Measurements from ENCODE around the gene LRRC61. TPM values are rescaled to one million over a fixed set of nuclear protein-coding genes. Genes with fewer than 3 reads are reported as not detected.

LRRC61 gene
- total RNA-seq, 2 donors from 2014 or later: 25.8 to 34.4 TPM

DNA sequence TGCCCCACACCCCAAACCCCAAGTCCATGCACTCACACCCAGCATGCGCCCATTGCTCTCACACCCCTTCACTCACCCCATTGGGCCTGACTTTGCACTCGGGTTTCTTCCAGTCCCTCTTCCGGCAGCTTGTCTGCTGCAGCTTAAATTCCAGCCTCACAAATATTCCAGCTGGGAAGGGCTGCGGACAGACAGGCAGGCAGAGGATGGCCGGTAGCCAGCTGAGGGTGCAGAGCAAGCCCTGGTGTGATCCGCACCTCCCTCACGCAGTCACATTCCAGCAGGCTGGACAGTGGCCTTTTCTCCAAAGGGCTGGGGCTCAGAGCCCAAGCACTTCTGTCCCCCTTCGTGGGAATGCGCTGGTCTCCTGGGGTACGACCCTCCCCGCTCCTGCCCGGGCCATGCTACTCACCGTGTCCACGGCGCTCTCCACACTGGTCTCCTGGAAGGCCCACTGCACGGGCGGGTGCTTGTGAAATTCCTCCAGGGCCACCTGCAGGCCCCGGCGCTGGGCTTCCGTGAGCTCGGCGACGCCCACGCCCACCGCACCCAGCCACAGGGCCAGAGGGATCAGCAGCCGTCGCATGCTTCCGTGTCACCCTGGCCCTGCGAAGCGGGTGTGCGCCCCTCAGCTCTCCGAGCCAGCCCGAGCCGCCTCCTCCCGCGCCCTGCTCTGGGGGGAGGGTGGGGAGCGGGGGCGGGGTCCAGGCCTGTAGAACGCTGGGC lies 17.0 kb downstream of the LRRC61 start:
- H3K9me3 ChIP-seq: no peaks in the 10 kb centered on the region
- intact Hi-C loops (cut with DNase I): no loop called here
- H3K36me3 ChIP-seq: no peaks in the 10 kb centered on the region
- no peaks in the 10 kb centered on the region for H3K4me1 ChIP-seq (replicated peaks)
- no peak for DNase-seq (ENCODE audit: low spot score)
- H3K27me3 ChIP-seq (replicated peaks; ENCODE audit: insufficient read depth): peaks cover under 1% of the 10 kb centered on the region
- H3K27ac ChIP-seq: peak overlapping the region; percentile 70 to 81
- WGBS: 18% methylated on average over 38 of the region's 39 CpGs
- TF ChIP-seq POLR2A (IDR thresholded peaks at IDR 0.05) (no peak), POLR2AphosphoS5 (IDR thresholded peaks at IDR 0.05) (no peak)
- TF ChIP-seq, protein P1, sequence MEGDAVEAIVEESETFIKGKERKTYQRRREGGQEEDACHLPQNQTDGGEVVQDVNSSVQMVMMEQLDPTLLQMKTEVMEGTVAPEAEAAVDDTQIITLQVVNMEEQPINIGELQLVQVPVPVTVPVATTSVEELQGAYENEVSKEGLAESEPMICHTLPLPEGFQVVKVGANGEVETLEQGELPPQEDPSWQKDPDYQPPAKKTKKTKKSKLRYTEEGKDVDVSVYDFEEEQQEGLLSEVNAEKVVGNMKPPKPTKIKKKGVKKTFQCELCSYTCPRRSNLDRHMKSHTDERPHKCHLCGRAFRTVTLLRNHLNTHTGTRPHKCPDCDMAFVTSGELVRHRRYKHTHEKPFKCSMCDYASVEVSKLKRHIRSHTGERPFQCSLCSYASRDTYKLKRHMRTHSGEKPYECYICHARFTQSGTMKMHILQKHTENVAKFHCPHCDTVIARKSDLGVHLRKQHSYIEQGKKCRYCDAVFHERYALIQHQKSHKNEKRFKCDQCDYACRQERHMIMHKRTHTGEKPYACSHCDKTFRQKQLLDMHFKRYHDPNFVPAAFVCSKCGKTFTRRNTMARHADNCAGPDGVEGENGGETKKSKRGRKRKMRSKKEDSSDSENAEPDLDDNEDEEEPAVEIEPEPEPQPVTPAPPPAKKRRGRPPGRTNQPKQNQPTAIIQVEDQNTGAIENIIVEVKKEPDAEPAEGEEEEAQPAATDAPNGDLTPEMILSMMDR (IDR thresholded peaks at IDR 0.05): no peak
- peak overlapping the region; percentile 33 to 41 for H3K4me3 ChIP-seq

DNA sequence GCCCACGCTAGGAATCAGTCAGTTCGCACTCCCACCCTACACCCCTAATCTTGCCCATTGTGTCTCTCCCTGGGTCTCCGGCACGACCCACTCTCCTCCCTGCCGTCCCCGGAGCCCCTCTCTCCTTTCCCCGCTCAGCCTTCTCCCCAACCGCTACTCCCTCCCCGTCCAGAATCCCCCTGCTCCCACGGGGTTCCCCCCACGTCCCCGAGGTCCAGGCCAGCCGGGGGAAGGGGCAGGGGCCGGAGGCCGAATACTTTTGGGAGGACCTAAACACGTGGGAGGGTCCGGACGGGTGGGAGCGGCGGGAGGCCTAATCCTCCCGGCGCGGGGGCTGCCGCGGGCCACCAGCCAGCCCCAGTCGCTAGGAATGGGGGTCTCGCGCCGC lies 17.7 kb downstream of the LRRC61 start:
- peak overlapping the region; percentile 33 to 41 for H3K4me3 ChIP-seq
- peaks cover 2% of the 10 kb centered on the region for H3K27me3 ChIP-seq (replicated peaks; ENCODE audit: insufficient read depth)
- peak overlapping the region; percentile 70 to 81 for H3K27ac ChIP-seq
- H3K36me3 ChIP-seq: no peaks in the 10 kb centered on the region
- TF ChIP-seq POLR2A (IDR thresholded peaks at IDR 0.05) (no peak), POLR2AphosphoS5 (IDR thresholded peaks at IDR 0.05) (no peak)
- TF ChIP-seq, protein P1 (IDR thresholded peaks at IDR 0.05): no peak
- no peaks in the 10 kb centered on the region for H3K4me1 ChIP-seq (replicated peaks)
- intact Hi-C loops (cut with DNase I): no loop called here
- no peaks in the 10 kb centered on the region for H3K9me3 ChIP-seq
- DNase-seq (ENCODE audit: low spot score): no peak
- 14% methylated on average over 29 of the region's 29 CpGs for WGBS

DNA sequence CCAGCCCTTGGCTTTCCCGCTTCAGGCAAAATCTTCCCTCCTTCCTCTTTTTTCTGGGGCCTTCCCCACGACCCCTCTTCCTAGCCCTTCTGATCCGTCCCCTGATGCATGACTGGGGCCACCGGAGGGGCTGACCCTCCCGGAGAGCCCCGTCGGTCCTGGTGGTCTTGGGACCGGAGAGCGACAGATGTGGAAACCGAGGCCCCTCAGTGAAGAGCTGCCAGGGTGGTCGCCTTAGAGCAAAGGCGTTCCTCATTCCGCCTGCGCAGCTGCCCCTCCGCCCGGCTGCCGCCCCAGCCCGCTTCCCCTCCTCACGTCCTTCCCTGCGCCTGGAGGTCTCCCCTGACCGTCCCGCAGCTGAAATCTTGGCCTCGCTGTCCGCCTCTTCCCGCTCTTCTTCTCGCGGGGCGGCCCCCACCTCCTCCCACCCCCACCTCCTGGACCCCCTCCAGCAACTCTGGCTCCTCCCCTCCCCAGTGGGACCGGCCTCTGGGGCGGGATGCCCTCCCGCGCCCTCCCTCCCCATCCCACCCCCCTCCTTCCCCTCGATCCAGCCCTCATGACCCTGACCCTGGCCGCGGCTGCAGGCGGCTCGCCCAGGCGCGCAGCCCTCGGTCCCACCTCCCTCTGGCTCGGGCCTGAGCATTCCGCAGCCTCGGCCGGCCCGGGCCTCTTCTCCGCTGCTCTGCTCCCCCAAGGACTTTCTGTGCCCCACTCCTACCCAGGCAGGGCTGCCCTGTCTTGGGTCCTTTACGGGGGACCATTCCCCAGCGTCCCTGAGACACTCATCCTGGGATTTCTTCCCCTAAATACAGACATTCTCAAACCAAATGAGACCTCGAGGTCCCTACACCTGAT lies 18.3 kb downstream of the LRRC61 start, which contains the start of gene RARRES2:
Gene RARRES2 (minus strand): TSS at position 367 of the 858 bp plus-strand sequence. CDS start 1,020 bp downstream, outside the sequence.
- no peak for DNase-seq (ENCODE audit: low spot score)
- peak within 1 kb of the TSS; percentile 70 to 81 for H3K27ac ChIP-seq
- 12% methylated on average over 47 of the region's 49 CpGs for WGBS
- no peaks in the 10 kb centered on the region for H3K4me1 ChIP-seq (replicated peaks)
- peak within 1 kb of the TSS; percentile 33 to 41 for H3K4me3 ChIP-seq
- H3K36me3 ChIP-seq: no peaks in the 10 kb centered on the region
- intact Hi-C loops (cut with DNase I): no loop called here
- peaks cover 2% of the 10 kb centered on the region for H3K27me3 ChIP-seq (replicated peaks; ENCODE audit: insufficient read depth)
- TF ChIP-seq, protein P1 (IDR thresholded peaks at IDR 0.05): no peak
- TF ChIP-seq POLR2AphosphoS5 (IDR thresholded peaks at IDR 0.05): no peak
- no peaks in the 10 kb centered on the region for H3K9me3 ChIP-seq

DNA sequence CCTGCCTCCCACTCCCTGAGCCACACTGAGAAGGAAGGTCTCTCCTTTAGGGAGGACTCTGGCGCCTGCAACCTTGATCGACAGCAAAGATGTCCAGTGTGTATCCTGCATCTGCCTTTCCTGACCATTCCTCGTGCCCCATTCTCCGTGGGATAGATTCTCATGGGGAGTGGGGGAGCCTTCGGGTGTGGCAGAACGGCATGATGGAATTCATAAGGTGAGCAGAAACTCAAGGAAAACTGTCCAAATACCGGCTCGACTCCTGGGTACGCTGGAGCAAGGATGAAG lies 18.9 kb downstream of the LRRC61 start:
- Histone ChIP-seq H3K4me1 (replicated peaks) (no peaks in the 10 kb centered on the region), H3K27ac (peak overlapping the region; percentile 44 to 62), H3K27me3 (replicated peaks; ENCODE audit: insufficient read depth) (peaks cover 2% of the 10 kb centered on the region), H3K4me3 (peak overlapping the region in 1 of 2 donors; percentile 33), H3K36me3 (no peaks in the 10 kb centered on the region), H3K9me3 (no peaks in the 10 kb centered on the region)
- 86% methylated on average over 9 of the region's 9 CpGs for WGBS
- DNase-seq (ENCODE audit: low spot score): no peak
- intact Hi-C loops (cut with DNase I): no loop called here
- TF ChIP-seq, protein P1 (IDR thresholded peaks at IDR 0.05): no peak

Data from prostate gland (tissue), 2 donors.